Hematopoietic multipotent progenitor cell treated with erythropoietin and hydrocortisone succinate and interleukin-3 and kit ligand, for 8 days (in vitro differentiated cells): ENCODE data around the gene BNIPL.

Source experiments
- DNase-seq: peaks from one replicate; pipeline ENCODE4 v3.0.0-alpha.2; 2015

Gene BNIPL

DNA sequence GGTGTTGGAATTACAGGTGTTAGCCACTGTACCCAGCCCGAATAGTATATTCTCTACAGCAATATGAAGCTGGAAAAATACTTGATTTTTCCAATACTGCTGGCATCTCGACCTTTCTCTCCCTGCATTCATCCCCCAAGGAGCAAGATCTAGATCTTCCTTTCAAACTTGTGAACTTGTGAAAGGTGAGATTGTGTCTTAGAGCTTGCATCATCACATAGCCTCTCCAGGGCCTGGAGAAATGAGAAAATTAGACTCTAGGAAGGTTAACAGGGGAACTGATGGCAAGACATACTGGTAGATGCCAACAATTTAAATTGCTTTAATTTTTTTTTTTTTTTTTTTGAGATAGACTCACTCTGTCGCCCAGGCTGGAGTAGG, 26.1 kb upstream of the BNIPL start:
- DNase-seq, result no peak

DNA sequence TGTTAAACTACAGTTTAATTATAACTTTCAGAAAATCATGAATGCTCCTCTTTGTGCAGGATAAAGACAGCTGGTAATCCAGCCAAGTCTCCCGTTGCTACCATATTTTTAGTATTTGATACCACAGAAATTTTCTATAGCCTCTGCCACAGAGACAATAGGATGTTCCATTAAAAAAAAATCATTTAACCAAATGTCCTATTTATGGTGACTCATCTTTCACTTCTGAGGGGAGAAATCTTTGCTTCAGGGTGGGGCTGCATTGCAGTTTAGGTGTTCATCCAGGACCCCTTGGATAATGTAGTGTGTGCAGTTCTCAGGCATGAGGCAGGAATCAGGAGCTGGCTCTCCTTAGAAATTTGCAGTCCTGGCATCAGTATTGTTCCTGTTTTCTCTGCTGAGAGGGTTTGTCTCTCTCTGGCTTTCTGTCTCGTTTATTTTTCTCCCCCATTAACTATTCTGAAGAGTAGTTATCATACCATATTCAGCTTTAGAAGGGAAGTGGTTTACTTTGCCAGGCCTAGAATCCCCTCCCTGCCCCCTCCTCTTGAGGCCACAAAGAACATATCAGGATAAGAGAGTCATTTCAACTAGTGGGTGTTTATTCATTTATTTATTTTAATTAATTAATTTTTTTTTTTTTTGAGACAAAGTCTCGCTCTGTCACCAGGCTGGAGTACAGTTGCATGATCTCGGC, 25.1 kb upstream of the BNIPL start:
- DNase-seq, result peak; percentile 30

DNA sequence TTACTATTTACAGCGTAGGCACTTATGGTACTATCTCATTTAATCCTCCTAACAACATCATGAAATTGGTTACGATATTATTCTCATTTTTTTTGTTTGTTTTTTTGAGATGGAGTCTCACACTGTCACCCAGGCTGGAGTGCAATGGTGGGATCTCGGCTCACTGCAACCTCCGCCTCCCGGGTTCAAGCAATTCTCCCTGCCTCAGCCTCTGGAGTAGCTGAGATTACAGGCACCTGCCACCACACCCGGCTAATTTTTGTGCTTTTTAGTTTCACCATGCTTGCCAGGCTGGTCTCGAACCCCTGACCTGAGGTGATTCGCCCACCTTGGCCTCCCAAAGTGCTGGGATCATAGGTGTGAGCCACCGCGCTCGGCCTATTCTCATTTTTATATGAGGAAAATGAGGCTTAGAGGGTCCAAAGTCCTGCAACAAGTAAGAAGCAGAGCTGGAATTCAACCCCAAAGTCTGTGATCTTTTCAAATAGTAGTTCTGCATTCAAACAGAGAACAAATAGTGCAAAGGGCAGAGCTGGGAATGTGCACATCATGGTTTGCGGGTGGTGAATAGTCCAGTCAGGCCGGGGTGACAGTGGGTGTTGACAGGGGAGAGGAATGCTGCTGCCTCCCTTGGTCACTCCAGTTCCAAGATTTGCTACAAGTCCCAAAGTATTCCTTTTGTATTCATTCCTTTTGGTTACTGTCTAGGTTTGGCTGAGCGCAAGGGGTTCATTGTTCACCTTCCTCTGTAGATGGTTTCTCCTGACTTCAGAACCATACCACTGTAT, 23.5 kb upstream of the BNIPL start:
- DNase-seq, result no peak

DNA sequence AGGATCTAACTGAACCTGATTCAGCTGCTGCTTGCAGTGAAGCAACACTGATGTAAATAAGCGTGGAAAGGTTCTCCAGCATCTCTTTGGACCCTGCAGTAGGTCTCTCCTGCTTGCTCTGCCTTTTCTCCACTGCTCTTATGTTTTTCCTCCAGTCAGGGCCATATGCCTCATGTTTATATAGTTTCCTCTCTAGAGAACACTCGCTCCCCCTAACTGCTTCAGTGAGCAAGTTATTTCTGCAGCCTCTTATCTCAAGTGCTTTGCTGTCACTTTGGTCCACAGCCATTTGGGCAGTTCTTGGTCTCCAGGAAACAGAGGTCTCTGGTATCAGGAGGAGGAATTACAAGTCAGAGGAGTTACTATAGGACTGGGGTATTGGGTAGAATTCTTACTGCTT, 22.9 kb upstream of the BNIPL start:
- DNase-seq, result peak; percentile 87

DNA sequence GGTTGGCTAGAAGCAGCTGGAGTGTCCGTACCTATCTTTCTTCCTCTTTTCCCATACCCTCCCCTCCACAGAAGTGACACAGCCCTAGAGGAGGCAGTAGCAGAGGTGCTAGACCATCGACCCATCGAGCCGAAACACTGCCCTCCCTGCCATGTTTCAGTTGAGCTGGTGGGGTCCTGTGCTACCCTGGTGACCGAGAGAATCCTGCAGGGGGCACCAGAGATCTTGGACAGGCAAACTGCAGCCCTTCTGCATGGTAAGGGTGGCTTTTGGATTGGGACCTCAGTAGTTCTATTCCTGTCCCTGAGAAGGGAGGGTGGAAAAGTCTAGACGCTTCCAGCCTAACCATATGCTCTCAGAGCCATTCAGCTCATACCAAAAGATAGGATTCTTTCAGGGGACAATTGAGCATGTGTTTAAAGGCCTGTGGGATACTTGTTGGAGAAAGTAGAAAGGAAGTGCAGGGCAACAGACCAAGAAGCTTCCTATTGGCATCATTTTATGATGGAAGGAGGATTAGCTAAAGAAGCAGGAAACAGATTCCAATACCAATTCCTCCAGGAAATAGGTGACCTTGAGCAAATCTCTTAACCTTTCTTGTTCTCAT, 11.7 kb upstream of the BNIPL start:
- peak; percentile 85 for DNase-seq

DNA sequence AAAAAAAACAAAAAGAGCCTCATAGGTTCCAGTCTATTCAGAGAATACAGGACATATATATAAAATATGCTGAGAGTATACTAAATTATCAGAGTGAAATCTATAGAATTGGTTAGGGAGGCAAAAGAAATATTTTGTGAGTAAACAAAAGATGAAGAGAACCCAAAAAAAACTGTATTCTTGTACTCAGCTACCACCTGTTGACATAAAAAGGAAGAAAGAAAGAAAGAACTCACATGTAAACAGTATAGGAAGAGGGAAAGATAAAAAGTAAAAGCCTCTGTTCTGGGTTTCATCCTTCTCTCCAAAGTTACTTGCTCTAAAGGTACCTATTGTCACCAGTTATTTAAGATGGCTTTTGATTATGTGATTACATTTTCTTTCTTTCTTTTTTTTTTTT, 9.9 kb upstream of the BNIPL start:
- no peak for DNase-seq

DNA sequence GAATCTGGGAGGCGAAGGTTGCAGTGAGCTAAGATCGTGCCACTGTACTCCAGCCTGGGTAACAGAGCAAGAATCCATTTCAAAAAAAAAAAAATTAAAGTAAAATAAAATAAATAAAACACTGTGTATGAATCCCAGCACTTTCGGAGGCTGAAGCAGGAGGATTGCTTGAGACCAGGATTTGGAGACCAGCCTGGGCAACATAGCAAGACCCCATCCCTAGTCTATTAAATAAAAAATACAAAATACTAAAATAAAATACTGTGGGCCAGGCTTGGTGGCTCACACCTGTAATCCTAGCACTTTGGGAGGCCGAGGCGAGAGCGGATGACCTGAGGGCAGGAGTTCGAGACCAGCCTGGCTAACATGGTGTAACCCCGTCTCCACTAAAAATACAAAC, 4.2 kb upstream of the BNIPL start:
- no peak for DNase-seq

DNA sequence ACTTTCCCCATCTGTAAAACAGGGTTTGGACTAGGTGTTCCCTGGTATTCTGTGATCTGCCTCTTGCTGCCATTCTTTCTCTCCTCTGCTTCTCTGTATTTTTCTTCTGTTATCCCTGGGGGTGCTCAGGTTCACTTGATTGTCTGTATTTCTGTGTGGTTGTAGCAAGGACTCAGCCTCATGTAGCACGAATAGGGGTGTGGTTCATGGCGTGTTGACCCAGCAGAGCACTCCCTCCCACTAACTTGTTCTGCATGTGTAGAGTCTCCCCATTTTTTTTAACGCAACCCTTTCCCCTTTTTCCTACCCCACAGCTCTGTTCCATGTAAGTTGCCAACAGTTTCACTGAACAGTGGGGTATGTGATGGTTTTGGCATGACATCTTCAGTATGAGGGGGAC, 1.2 kb upstream of the BNIPL start:
- DNase-seq, result no peak

DNA sequence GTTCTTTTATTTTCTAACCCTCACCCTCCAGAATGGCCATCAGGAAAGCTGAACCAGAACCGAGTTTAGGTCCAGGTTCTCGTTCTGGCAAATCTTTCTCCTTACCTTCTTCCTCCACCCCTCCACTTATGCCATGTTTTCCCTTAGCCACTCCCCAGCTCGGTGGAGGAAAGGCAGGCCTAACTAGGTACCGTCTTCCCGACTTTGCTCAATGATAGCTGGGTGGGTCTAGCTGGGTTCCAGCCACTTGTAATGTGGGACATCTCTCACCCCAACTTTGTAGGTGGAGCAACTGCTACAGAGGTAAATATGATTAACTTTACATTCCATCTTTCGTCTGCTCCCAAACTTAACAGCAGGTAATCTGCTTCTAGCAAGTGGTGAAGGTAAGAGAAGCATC, 646 bp downstream of the BNIPL start:
- no peak for DNase-seq

DNA sequence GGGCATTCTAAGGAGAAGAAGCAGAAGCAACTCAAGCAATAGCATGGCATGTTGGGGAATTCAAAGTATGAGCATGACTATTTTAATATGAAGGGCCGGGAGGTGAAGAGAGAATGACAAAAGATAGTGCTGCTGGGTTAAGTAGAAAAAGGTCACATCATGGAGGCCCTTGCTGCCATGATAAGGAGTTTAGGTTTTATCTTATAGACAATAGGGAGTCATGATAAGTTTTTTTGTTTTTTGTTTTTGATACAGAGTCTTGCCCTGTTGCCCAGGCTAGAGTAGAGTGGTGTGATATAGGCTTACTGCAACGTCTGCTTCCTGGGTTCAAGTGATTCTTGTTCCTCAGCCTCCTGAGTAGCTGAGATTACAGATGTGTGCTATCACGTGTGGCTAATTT, 3.1 kb downstream of the BNIPL start:
- peak; percentile 63 for DNase-seq

DNA sequence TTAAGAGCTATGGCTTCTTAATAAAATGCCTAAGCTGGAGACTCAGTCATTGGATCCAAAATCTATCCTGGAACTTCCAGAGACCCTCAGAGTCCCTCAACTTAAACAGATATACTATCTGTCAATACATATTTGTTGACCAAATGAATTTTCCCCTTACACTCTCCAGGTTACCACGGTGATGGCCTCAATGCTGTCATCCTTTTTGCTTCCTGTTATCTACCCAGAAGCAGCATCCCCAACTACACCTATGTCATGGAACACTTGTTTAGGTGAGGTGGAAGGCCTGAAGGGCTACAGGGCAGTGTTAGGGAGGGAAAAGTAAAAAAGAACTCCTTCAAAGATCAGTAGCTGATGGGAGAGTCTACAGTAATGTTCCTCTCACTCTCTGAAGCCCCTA, 6.8 kb downstream of the BNIPL start:
- DNase-seq, result no peak

DNA sequence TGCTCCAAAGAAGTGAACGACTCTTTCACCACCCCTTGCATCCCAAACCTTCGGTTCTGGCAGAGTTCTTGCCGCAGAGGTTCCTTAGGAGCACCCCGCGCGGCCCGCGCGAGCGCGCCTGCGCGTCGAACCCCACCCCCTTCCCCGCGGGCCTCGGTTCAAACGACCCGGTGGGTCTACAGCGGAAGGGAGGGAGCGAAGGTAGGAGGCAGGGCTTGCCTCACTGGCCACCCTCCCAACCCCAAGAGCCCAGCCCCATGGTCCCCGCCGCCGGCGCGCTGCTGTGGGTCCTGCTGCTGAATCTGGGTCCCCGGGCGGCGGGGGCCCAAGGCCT, 11.2 kb downstream of the BNIPL start, which contains the start of gene C1orf56:
TSS of gene C1orf56 (plus strand) at position 161 of the 334 bp plus-strand sequence. CDS start at position 258, 97 bp downstream.
- peak; percentile 66 for DNase-seq

DNA sequence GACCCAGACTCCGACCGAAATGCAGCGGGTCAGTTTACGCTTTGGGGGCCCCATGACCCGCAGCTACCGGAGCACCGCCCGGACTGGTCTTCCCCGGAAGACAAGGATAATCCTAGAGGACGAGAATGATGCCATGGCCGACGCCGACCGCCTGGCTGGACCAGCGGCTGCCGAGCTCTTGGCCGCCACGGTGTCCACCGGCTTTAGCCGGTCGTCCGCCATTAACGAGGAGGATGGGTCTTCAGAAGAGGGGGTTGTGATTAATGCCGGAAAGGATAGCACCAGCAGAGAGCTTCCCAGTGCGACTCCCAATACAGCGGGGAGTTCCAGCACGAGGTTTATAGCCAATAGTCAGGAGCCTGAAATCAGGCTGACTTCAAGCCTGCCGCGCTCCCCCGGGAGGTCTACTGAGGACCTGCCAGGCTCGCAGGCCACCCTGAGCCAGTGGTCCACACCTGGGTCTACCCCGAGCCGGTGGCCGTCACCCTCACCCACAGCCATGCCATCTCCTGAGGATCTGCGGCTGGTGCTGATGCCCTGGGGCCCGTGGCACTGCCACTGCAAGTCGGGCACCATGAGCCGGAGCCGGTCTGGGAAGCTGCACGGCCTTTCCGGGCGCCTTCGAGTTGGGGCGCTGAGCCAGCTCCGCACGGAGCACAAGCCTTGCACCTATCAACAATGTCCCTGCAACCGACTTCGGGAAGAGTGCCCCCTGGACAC, 11.7 kb downstream of the BNIPL start:
- DNase-seq, result peak; percentile 87

DNA sequence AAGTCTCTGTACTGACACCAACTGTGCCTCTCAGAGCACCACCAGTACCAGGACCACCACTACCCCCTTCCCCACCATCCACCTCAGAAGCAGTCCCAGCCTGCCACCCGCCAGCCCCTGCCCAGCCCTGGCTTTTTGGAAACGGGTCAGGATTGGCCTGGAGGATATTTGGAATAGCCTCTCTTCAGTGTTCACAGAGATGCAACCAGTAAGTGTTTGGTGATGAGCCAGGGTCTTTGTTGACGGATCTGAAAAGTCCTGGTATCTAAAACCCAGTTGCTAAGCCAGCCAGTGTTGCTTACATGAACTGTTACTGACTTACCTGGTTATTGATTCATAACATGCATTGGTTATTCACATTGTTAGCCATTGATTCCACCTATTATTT, 12.3 kb downstream of the BNIPL start:
- no peak for DNase-seq

DNA sequence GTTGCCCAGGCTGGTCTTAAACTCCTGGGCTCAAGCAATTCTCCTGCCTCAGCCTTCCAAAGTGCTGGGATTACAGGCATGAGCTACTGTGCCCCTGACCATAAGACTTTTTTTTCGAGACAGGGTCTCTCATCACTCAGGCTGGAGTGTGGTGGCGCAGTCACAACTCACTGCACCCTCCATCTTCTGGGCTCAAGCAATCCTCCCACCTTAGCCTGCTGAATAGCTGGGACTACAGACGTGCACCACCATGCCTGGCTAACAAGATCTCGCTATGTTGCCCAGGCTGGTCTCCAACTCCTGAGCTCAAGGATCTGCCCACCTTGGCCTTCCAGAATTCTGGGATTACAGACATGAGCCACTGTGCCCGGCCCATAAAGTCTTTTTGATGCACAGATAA, 13.1 kb downstream of the BNIPL start:
- DNase-seq, result no peak

DNA sequence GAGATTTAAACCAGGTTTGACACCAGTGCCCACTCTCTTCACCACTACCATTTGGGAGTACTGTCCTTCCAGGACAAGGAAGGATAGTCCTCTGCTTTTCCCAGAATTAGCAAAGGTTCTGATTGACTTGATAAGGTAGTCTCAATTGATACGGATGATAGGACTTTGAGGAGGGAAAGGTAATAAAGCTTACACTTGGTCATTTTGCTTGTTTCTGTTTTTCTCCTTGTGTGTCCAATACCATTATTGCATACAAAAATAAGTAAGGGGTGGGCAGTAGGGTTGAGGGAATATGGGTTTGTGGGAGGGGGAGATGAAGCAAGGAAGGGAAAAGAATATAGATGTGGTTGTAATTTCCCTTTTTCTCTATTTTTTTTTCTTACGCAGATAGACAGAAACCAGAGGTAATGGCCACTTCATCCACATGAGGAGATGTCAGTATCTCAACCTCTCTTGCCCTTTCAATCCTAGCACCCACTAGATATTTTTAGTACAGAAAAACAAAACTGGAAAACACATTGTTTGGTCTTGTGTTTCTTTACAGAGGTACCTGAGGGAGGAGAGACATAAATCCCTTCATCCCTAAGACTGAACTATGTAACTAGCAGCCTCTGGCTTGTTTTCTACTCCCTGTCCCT, 13.8 kb downstream of the BNIPL start:
- no peak for DNase-seq

DNA sequence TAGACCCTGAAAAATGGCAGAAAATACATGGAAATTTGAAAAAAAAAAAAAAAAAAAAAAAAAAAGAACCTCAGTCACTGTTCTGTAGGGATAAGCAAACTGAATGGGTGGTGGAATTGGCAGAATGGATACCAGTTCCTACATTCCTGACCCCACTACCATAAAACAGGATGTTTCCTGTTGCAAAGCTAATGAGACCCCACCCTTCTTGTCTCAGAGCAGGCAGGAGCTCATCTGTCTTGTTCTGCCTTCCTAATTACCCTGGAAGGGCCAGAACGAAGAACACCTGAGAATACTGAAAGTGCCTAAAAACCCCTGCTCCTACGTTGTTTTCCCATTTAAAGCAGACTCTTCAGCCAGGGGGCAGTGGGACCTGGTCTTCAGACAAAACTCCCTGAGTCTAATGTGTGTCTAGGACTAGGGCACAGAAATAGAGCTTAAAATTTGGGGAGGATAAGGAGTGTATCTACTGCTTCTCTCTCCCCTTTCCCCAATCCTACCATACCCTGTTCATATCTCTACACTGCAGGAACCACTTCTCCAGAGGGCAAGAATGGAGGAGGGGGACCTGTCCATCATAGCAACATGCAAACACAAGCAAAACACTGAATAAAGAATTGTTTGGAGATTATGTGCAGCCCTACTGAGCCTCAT, 15.1 kb downstream of the BNIPL start:
- DNase-seq, result no peak

DNA sequence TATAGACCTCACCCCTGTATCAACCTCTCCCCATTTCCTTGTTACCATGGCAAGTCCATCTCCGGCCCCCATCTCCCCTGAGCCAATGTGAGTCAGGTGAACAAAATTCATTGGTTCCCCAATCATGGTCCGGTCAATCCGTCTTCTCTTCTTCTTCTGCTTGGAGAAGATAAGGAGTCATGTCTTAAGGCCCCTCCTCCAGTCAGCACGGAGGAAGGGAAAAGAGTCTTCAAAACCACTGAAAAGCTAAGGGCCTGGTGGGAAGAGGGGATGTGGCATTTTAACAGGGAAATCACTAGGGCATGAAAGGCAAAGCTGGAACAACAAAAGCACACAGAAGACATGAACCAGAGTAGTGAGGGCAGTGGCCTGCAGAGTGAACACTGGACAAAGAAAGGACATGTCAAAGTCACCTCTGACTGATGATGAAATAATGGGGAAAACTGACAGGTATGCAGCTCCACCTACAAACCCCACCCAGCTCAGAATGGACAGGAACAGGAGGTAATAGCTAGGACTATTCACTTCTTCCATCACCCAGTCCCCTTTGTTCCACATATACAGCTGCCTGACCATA, 18.7 kb downstream of the BNIPL start:
- peak; percentile 85 for DNase-seq

DNA sequence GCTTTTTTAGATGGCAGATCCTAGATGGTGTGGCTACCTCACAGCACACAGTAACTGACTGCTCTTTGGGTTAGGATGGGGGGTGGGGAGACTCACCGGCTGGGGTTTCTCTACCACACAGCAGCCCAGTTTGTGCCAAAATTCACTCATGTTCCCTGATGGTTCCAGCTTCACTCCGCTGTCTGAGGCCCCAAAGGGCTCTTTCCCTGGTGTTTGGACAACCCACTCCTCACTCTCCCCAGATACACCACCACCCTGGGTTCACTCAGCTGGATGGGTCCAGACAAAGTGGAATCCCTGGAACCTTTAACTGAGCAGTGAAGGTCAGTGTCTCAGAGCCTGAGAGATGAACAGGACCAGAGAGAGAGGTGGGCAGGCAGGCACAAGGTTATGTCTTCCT, 19.2 kb downstream of the BNIPL start:
- DNase-seq, result no peak

DNA sequence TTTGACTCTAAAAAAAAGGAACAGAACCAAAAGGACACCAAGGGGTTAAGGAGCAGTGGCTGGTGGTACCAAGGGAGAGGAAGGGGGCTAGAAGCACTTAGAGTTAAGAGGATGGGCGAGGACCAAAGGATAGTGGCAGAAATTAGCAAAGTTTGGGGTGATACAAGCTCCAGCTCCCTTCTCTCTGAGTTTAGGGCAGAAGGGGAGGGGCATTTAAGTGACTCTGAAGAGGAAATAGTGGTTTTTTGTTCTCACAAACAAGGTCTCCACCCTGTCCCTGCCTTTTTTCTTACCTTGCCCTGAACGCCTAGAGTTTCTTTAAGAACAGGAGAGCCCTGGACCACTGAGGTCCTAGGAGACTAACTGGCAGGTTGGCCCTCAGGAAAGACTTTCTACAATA, 19.8 kb downstream of the BNIPL start:
- DNase-seq, result peak; percentile 59

DNA sequence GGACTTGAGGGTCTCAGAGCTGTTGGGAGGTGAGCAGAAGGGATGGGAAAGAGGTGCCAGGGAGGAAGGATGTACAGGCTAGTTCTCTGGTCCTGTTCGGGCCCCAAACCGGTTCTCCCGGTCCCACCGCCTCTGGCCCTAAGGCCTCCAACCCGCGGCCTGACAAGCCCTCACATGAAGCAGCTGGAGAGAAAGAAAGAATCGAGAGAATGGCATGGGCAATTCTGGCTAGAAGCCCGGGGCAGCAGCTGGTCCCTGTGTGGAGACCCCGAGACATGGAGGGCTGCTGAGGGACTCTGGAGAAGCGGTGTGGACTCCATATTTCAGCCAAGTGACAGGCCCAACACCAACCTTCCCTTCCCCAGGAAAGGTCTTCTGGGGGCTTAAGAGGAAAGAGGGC, 22.3 kb downstream of the BNIPL start:
- DNase-seq, result no peak
